Progenitor cell of endocrine pancreas (in vitro differentiated cells): ENCODE results near the gene SSTR5. TPM values are rescaled to one million over a fixed set of nuclear protein-coding genes. Genes with fewer than 3 reads are reported as not detected.

Source experiments
- DNase-seq: peaks from one replicate; pipeline ENCODE4 v3.0.0; 2021; ENCODE audit warnings: low spot score; ENCODE audit not compliant: unreplicated experiment
- H3K27ac Mint-ChIP-seq: 2 replicates; pipeline ENCODE4 v1.8.0; 2021; ENCODE audit warnings: mild to moderate bottlenecking, moderate library complexity, mixed read lengths
- H3K27me3 Mint-ChIP-seq: 2 replicates; pipeline ENCODE4 v1.8.0; 2021; ENCODE audit warnings: mixed read lengths
- H3K36me3 Mint-ChIP-seq: 2 replicates; pipeline ENCODE4 v1.8.0; 2022; ENCODE audit warnings: mixed read lengths; ENCODE audit not compliant: insufficient read depth
- H3K4me1 Mint-ChIP-seq: 2 replicates; pipeline ENCODE4 v1.8.0; 2021; ENCODE audit warnings: low read depth, mixed read lengths
- H3K4me3 Mint-ChIP-seq: 2 replicates; pipeline ENCODE4 v1.8.0; 2021; ENCODE audit warnings: low read depth, mild to moderate bottlenecking, moderate library complexity, mixed read lengths
- H3K9me3 Mint-ChIP-seq: 2 replicates; pipeline ENCODE4 v1.8.0; 2021; ENCODE audit warnings: low read depth, mixed read lengths
- total RNA-seq: library from RNA; stranded (reverse); gene quantifications from 2 replicates; pipeline ENCODE4 v1.2.1, GENCODE V29; 2021
- TF ChIP-seq, protein P1 (sequence below): fragments of 200-600 bp; sonication (generic); IDR thresholded peaks from one replicate; pipeline ENCODE4 v1.5.0; 2021; ENCODE audit warnings: antibody characterized with exemption, mild to moderate bottlenecking; ENCODE audit not compliant: unreplicated experiment

The SSTR5 gene
- total RNA-seq, 1 donor from 2014 or later: 1.4 TPM

DNA sequence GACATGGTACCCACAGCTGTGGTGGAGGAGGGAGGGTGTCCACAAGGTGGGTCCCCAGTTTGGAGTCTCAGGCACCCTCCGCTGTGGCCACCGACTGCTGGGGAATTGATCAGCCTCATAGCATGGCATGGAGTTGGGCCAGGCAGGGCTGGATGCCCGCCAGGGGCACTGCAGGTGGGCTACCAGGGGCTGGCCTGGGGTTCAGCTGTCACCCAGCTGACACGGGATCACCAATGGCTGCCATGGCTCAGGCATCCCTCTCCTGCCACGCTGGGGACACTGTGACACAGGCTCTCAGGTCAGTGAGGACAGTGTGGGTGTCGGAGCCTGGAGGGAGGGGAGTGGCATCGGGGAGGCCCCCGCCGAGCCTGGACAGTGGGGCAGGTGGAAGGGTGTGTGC is 19.8 kb upstream of the SSTR5 start:
- peaks cover 1% of the 10 kb centered on the region for H3K4me1 Mint-ChIP-seq
- H3K4me3 Mint-ChIP-seq: no peak overlapping the region
- H3K9me3 Mint-ChIP-seq: no peaks in the 10 kb centered on the region
- DNase-seq: no peak
- no peaks in the 10 kb centered on the region for H3K36me3 Mint-ChIP-seq
- H3K27me3 Mint-ChIP-seq: no peaks in the 10 kb centered on the region
- H3K27ac Mint-ChIP-seq: no peak overlapping the region
- TF ChIP-seq, protein P1, sequence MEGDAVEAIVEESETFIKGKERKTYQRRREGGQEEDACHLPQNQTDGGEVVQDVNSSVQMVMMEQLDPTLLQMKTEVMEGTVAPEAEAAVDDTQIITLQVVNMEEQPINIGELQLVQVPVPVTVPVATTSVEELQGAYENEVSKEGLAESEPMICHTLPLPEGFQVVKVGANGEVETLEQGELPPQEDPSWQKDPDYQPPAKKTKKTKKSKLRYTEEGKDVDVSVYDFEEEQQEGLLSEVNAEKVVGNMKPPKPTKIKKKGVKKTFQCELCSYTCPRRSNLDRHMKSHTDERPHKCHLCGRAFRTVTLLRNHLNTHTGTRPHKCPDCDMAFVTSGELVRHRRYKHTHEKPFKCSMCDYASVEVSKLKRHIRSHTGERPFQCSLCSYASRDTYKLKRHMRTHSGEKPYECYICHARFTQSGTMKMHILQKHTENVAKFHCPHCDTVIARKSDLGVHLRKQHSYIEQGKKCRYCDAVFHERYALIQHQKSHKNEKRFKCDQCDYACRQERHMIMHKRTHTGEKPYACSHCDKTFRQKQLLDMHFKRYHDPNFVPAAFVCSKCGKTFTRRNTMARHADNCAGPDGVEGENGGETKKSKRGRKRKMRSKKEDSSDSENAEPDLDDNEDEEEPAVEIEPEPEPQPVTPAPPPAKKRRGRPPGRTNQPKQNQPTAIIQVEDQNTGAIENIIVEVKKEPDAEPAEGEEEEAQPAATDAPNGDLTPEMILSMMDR: no peak

DNA sequence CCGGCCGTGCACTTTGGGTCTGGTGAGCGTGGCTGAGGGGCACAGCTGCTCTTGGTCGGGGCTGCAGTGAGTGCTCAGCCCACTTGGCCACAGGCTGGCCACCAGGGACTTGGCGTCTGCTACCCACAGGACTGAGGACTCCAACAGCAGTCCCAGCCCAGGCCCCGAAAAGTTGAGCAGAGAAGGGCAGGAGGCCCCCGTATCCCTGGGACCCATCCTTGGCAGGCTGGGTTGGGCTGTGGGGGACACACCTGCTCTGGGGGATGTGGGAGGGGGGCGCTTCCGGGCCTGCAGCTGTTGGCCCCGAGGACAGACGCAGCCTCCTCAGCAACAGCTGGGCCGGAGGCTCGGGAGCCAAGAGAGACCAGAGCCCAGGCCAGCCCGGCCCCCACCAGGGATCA is 19.4 kb upstream of the SSTR5 start:
- no peaks in the 10 kb centered on the region for H3K27me3 Mint-ChIP-seq
- H3K36me3 Mint-ChIP-seq: no peaks in the 10 kb centered on the region
- H3K9me3 Mint-ChIP-seq: no peaks in the 10 kb centered on the region
- no peak for DNase-seq
- no peak overlapping the region for H3K27ac Mint-ChIP-seq
- H3K4me3 Mint-ChIP-seq: no peak overlapping the region
- peaks cover 1% of the 10 kb centered on the region for H3K4me1 Mint-ChIP-seq
- TF ChIP-seq, protein P1: no peak

DNA sequence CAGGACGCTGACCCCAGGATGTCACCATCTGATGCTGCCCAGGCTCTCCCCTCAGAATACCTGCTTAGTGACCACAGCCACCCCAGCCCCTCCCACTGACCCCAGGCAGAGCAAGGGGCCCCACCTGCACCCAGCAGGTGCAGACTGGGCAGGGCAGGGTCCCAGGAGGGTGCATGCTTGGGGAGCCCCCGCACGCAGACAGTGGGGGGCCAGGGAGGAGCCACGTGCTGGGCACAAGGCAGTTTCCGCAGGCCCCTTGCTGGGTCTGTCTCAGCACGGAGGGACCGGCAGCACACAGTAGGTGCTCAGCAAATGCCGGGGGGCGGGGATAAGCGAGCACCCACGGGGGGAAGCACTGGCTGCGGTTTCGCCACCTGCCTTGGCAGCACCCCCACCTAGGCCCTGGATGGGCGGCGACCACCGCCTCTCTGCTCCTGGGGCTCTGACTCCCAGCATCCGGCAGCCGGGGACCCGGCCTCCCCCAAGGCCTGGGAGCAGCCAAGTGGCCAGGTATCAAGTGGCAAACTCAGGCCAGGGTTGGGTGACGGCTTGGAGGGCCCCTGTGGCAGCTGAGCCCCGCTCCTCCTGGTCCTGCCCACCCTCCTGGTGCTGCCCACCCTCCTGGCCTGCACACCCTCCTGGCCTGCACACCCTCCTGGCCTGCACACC is 18.7 kb upstream of the SSTR5 start:
- no peak overlapping the region for H3K4me3 Mint-ChIP-seq
- no peak for DNase-seq
- peaks cover 1% of the 10 kb centered on the region for H3K4me1 Mint-ChIP-seq
- H3K27me3 Mint-ChIP-seq: no peaks in the 10 kb centered on the region
- no peaks in the 10 kb centered on the region for H3K36me3 Mint-ChIP-seq
- H3K27ac Mint-ChIP-seq: no peak overlapping the region
- H3K9me3 Mint-ChIP-seq: no peaks in the 10 kb centered on the region
- TF ChIP-seq, protein P1: no peak

DNA sequence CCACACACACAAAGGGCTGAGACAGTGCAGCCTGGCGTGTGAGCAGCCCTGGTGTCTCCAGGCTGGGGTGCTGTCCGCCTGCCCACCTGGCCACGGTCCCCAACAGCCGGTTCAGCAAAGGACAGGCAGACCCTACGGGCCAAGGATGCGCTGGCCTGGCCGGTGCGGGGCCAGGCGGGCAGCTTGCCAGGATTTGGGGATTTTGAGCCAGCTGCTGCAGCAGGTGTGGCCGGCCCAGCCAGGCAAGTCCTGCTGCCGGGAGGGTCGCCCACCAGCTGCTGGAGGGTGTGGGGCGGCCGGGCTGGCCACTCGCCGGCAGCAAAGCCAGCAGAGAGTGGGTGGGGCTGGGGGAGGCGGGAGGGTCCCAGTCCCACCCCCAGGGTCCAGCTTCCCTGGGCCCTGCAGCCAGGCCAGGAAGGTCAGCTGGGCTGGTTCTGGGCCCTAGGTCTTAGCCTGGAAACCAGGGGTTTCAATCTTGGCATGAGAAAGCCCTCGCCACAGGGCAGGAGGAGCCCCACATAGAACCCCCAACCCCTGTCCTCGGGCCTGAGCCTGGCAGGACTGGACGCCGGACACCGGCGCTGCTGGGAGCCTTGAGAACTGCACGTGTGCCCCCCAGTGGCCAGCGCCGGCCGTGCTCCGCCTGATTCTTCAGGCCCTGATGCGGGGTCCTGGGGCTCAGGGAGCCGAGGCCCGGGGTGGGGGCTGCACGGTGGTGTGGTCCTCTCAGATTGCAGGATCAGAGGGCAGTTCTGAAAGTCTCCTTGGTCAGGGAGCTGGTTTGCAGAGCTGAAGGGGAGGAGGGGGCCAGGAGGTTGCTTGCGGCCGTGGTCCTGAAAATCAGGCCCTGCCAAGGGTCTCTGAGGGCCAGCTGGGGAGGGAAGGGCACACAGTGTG is 17.6 kb upstream of the SSTR5 start:
- H3K36me3 Mint-ChIP-seq: no peaks in the 10 kb centered on the region
- H3K9me3 Mint-ChIP-seq: peaks cover 4% of the 10 kb centered on the region
- DNase-seq: peak; percentile 69
- H3K4me3 Mint-ChIP-seq: no peak overlapping the region
- H3K27me3 Mint-ChIP-seq: peaks cover 4% of the 10 kb centered on the region
- no peak overlapping the region for H3K27ac Mint-ChIP-seq
- TF ChIP-seq, protein P1: peak; percentile 91
- H3K4me1 Mint-ChIP-seq: peaks cover 1% of the 10 kb centered on the region

GRCh38 chr16:1055557-1055924 is 17.0 kb upstream of the SSTR5 start:
- TF ChIP-seq, protein P1: no peak
- Mint-ChIP-seq H3K4me1 (peaks cover 1% of the 10 kb centered on the region), H3K9me3 (peaks cover 4% of the 10 kb centered on the region), H3K27ac (no peak overlapping the region), H3K27me3 (peaks cover 4% of the 10 kb centered on the region), H3K4me3 (no peak overlapping the region), H3K36me3 (no peaks in the 10 kb centered on the region)
- DNase-seq: no peak
